Hepatocyte (in vitro differentiated cells): ENCODE results near the gene PRPF31.

Source experiments
- EZH2 ChIP-seq: fragments of 200-600 bp; sonication (generic); IDR thresholded peaks from 2 replicates; pipeline ENCODE4 v1.6.1; 2016; ENCODE audit warnings: antibody characterized with exemption, mild to moderate bottlenecking, borderline replicate concordance
- EZH2phosphoT487 ChIP-seq: fragments of 200-600 bp; sonication (generic); IDR thresholded peaks from one replicate; pipeline ENCODE4 v1.6.1; 2018; ENCODE audit warnings: antibody characterized with exemption, mild to moderate bottlenecking, low read depth, moderate library complexity; ENCODE audit not compliant: unreplicated experiment, severe bottlenecking
- TF ChIP-seq, protein P1 (sequence below): fragments of 200-600 bp; sonication (generic); IDR thresholded peaks from 2 replicates; pipeline ENCODE4 v1.5.1; 2016; ENCODE audit warnings: antibody characterized with exemption, mild to moderate bottlenecking; ENCODE audit not compliant: poor library complexity

DNA sequence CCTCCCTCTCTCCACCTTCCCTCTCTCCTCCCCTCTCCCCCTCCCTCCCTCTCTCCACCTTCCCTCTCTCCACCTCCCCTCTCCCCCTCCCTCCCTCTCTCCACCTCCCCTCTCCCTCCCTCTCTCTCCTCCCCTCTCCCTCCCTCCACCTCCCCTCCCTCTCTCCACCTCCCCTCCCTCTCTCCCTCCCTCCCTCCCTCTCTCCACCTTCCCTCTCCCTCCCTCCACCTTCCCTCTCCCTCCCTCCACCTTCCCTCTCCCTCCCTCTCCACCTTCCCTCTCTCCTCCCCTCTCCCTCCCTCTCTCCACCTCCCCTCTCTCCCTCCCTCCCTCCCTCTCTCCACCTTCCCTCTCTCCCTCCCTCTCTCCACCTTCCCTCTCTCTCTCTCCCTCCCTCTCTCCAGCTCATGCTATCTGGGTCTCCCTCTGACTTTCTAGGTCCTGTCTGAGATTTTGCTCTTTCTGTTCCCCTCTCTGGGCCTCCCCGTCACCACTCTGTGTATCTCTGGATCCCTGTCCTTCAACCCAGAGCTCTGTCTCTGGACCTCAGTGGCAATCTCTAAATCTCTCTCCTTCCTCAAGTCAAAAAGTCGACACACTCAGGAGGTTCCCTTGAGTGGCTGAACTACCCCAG is 18.5 kb downstream of the PRPF31 start:
- TF ChIP-seq, protein P1, sequence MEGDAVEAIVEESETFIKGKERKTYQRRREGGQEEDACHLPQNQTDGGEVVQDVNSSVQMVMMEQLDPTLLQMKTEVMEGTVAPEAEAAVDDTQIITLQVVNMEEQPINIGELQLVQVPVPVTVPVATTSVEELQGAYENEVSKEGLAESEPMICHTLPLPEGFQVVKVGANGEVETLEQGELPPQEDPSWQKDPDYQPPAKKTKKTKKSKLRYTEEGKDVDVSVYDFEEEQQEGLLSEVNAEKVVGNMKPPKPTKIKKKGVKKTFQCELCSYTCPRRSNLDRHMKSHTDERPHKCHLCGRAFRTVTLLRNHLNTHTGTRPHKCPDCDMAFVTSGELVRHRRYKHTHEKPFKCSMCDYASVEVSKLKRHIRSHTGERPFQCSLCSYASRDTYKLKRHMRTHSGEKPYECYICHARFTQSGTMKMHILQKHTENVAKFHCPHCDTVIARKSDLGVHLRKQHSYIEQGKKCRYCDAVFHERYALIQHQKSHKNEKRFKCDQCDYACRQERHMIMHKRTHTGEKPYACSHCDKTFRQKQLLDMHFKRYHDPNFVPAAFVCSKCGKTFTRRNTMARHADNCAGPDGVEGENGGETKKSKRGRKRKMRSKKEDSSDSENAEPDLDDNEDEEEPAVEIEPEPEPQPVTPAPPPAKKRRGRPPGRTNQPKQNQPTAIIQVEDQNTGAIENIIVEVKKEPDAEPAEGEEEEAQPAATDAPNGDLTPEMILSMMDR: no peak
- TF ChIP-seq EZH2 (no peak), EZH2phosphoT487 (no peak)
